Measurements from ENCODE around the gene GAD1. TPM values are rescaled to one million over a fixed set of nuclear protein-coding genes. Genes with fewer than 3 reads are reported as not detected.

GAD1 gene
- total RNA-seq, 1 donor from 2014 or later, result 0.43 TPM

GRCh38 chr2:170862286-170862902 is 45.7 kb downstream of the GAD1 start:
- no peaks in the 10 kb centered on the region for H3K27me3 Mint-ChIP-seq
- H3K27ac Mint-ChIP-seq, result no peak overlapping the region
- TF ChIP-seq CTCF (IDR thresholded peaks at IDR 0.05; ENCODE audit: unreplicated experiment), result no peak
- H3K4me1 Mint-ChIP-seq (ENCODE audit: low read depth), result no peaks in the 10 kb centered on the region
- no peaks in the 10 kb centered on the region for H3K36me3 Mint-ChIP-seq (ENCODE audit: insufficient read depth)
- H3K4me3 Mint-ChIP-seq (ENCODE audit: low read depth), result no peak overlapping the region
- peaks cover 3% of the 10 kb centered on the region for H3K9me3 Mint-ChIP-seq (ENCODE audit: low read depth)
- DNase-seq (ENCODE audit: low spot score, unreplicated experiment), result no peak

DNA sequence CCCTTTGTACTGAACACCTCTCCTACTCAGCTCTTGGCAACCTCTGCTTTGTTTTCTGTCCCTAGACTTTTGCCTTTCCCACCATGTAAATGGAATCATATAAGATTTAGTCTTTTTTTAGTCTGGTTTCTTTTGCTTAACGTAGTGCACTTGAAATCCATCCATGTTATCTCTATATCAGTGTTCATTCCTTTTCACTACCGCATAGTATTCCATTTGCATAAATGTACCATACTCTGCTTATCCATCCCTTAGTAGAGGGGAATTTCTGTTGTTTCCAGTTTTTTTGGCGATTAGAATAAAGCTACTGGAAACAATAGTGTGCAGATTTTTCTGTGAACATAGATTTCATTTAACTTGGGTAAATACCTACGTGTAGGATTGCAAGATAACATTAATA is 46.4 kb downstream of the GAD1 start:
- Mint-ChIP-seq H3K4me1 (ENCODE audit: low read depth) (no peaks in the 10 kb centered on the region), H3K9me3 (ENCODE audit: low read depth) (peaks cover 3% of the 10 kb centered on the region), H3K4me3 (ENCODE audit: low read depth) (no peak overlapping the region), H3K27ac (no peak overlapping the region), H3K36me3 (ENCODE audit: insufficient read depth) (no peaks in the 10 kb centered on the region), H3K27me3 (no peaks in the 10 kb centered on the region)
- no peak for TF ChIP-seq CTCF (IDR thresholded peaks at IDR 0.05; ENCODE audit: unreplicated experiment)
- no peak for DNase-seq (ENCODE audit: low spot score, unreplicated experiment)

DNA sequence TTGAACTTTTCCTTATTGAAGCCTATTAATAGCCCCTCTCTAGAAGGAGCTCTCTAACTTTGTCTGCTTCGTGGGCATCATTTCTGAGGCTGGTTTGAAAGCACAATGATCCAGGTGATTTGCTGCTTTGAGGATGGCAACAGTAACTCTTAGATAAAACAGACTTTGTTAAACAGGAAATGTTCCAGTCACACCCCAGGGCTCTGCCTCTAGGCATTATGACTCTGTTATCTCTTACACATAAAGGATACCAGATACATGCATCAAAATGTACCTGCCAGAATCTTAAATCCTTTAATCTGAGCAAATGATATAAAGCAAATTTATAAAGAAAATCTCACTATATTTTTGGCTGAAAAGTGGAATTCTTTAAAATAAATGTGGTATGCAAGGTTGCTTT is 52.3 kb downstream of the GAD1 start:
- Mint-ChIP-seq H3K9me3 (ENCODE audit: low read depth) (no peaks in the 10 kb centered on the region), H3K36me3 (ENCODE audit: insufficient read depth) (no peaks in the 10 kb centered on the region), H3K4me3 (ENCODE audit: low read depth) (no peak overlapping the region), H3K27ac (no peak overlapping the region), H3K4me1 (ENCODE audit: low read depth) (peaks cover 8% of the 10 kb centered on the region), H3K27me3 (no peaks in the 10 kb centered on the region)
- no peak for DNase-seq (ENCODE audit: low spot score, unreplicated experiment)
- TF ChIP-seq CTCF (IDR thresholded peaks at IDR 0.05; ENCODE audit: unreplicated experiment), result no peak

DNA sequence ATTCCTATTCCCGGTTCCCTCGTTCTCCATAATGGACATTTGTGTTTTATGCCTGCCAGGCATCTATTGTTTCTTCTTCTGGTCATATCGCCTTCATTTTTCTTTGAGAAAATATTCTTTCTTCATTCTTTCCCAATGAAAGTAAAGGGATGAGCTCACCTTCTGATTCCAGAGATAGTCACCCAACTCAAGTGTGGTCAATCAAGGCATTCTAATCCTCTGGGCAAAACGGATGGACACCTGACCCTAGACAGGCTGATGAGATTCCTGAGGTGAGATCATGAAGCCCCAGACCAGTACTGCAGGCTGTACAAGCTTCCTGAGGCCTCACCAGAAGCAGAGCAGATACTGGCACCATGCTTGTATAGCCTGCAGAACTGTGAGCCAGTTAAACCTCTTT is 52.8 kb downstream of the GAD1 start:
- no peak for TF ChIP-seq CTCF (IDR thresholded peaks at IDR 0.05; ENCODE audit: unreplicated experiment)
- Mint-ChIP-seq H3K4me1 (ENCODE audit: low read depth) (peaks cover 8% of the 10 kb centered on the region), H3K4me3 (ENCODE audit: low read depth) (no peak overlapping the region)

DNA sequence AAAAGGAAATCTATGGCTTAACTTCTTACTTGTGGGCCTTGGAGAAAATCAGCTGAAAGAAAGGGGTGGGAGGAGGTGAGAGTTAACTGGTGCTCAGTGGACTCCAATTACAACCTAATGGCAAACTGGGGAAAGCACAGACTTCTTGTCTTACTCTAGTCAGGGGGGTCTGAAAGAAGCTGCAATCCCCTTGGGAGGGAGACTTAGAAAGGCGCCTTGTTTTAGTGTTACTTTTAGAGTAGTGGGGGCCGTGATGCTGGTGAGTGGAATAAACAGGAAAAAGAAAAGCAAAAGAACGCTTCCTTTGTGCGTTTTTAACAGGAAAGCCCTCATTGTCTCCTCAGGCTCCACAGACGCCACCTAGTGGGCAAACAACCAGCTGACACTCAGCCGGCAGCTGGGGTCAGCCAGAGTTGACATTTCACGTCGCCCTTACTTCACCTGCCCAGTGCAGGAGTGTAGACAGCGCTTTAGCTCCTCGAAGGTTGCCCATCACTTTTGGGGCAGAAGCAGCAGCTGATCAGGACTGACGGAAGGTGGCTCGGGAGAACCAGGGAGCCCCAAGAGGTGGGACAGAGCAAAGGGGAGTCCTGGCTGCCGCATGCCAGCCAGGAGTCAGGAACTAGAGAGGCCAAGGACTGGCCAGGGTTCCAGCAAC is 56.5 kb downstream of the GAD1 start:
- Mint-ChIP-seq H3K27ac (peak overlapping the region; percentile 92), H3K9me3 (ENCODE audit: low read depth) (no peaks in the 10 kb centered on the region), H3K4me3 (ENCODE audit: low read depth) (peak overlapping the region; percentile 46), H3K4me1 (ENCODE audit: low read depth) (peaks cover 8% of the 10 kb centered on the region), H3K27me3 (no peaks in the 10 kb centered on the region), H3K36me3 (ENCODE audit: insufficient read depth) (no peaks in the 10 kb centered on the region)
- DNase-seq (ENCODE audit: low spot score, unreplicated experiment), result peak; percentile 69
- peak; percentile 96 for TF ChIP-seq CTCF (IDR thresholded peaks at IDR 0.05; ENCODE audit: unreplicated experiment)

More for the DNA sequence above, 52.8 kb downstream of the GAD1 start:
- DNase-seq (ENCODE audit: low spot score, unreplicated experiment), result no peak
- Mint-ChIP-seq H3K27me3 (no peaks in the 10 kb centered on the region), H3K36me3 (ENCODE audit: insufficient read depth) (no peaks in the 10 kb centered on the region), H3K27ac (no peak overlapping the region), H3K9me3 (ENCODE audit: low read depth) (no peaks in the 10 kb centered on the region)

All from progenitor cell of endocrine pancreas (in vitro differentiated cells).